ENCODE measurements around the gene KCTD10.

DNA sequence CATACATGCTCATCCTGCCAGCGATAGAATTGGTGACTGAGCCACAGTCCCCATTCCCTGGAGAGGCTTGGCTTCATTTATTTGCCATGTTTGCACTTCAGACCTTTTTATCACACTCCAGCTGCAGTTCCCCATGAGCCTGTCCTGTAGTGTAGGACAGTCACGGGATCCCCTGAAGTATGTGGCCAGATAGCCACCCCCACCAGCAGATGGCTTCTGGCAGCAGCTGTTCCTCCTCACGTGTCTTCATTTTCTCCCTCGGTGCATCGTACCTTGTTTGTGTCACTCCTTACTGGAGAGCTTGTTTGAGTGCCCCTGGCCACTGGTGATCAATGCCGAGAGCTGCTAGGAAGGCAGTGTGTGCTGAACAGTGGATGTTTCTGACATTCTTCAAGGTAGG lies 40.5 kb upstream of the KCTD10 start:
- TF ChIP-seq, protein P1, sequence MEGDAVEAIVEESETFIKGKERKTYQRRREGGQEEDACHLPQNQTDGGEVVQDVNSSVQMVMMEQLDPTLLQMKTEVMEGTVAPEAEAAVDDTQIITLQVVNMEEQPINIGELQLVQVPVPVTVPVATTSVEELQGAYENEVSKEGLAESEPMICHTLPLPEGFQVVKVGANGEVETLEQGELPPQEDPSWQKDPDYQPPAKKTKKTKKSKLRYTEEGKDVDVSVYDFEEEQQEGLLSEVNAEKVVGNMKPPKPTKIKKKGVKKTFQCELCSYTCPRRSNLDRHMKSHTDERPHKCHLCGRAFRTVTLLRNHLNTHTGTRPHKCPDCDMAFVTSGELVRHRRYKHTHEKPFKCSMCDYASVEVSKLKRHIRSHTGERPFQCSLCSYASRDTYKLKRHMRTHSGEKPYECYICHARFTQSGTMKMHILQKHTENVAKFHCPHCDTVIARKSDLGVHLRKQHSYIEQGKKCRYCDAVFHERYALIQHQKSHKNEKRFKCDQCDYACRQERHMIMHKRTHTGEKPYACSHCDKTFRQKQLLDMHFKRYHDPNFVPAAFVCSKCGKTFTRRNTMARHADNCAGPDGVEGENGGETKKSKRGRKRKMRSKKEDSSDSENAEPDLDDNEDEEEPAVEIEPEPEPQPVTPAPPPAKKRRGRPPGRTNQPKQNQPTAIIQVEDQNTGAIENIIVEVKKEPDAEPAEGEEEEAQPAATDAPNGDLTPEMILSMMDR (IDR thresholded peaks at IDR 0.05) = no peak
- TF ChIP-seq, protein P2, sequence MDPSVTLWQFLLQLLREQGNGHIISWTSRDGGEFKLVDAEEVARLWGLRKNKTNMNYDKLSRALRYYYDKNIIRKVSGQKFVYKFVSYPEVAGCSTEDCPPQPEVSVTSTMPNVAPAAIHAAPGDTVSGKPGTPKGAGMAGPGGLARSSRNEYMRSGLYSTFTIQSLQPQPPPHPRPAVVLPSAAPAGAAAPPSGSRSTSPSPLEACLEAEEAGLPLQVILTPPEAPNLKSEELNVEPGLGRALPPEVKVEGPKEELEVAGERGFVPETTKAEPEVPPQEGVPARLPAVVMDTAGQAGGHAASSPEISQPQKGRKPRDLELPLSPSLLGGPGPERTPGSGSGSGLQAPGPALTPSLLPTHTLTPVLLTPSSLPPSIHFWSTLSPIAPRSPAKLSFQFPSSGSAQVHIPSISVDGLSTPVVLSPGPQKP (IDR thresholded peaks at IDR 0.05; ENCODE audit: low read depth, low read length) = no peak
- TF ChIP-seq ZFP36 (IDR thresholded peaks at IDR 0.05; ENCODE audit: borderline replicate concordance, partially characterized antibody) (no peak), MAFK (IDR thresholded peaks at IDR 0.05; ENCODE audit: partially characterized antibody) (no peak), EP300 (IDR thresholded peaks at IDR 0.05) (no peak), MYC (IDR thresholded peaks at IDR 0.05; ENCODE audit: borderline replicate concordance, low read length) (no peak), RFX5 (IDR thresholded peaks at IDR 0.05) (no peak), POLR2A (IDR thresholded peaks at IDR 0.05; ENCODE audit: low read length) (no peak)
- TF ChIP-seq, protein P3, sequence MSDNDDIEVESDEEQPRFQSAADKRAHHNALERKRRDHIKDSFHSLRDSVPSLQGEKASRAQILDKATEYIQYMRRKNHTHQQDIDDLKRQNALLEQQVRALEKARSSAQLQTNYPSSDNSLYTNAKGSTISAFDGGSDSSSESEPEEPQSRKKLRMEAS (IDR thresholded peaks at IDR 0.05) = no peak

All from A549 (cell line).